Airway epithelial cell (primary cell): ENCODE data around the gene RHEB. TPM values are rescaled to one million over a fixed set of nuclear protein-coding genes. Genes with fewer than 3 reads are reported as not detected.

Experiments
- total RNA-seq: library from RNA; depleted of rRNA; stranded (reverse); fragments of >200 nt; gene quantifications from 2 replicates; pipeline ENCODE4 v1.2.3, GENCODE V29; 2015

The RHEB gene
- 65.0 and 71.4 TPM in 2 replicates for total RNA-seq

GRCh38 chr7:151519765-151520418, at the start of gene RHEB:
RHEB (minus strand) TSS chr7:151519895; CDS start chr7:151519511, 384 bp downstream.

GRCh38 chr7:151439855-151440798, 79.6 kb downstream of the RHEB start, which contains the start of gene CRYGN:
CRYGN (minus strand) TSS chr7:151440141; CDS start chr7:151439917, 224 bp downstream.

Other genes with a start within 250 kb of the RHEB start
- gene NUB1, start 178.1 kb downstream of the RHEB start, total RNA-seq = 25.6 and 31.9 TPM in 2 replicates
- gene WDR86, start 109.9 kb downstream of the RHEB start, total RNA-seq = 0.14 and 1.8 TPM in 2 replicates
- not detected in 2 replicates for gene CRYGN, start 79.8 kb downstream of the RHEB start, total RNA-seq